Central memory CD4-positive, alpha-beta T cell (primary cell): Measurements from ENCODE around the gene LRRC10B.

Experiments
- DNase-seq: peaks from one replicate; pipeline ENCODE4 v3.0.0; 2022

LRRC10B gene

GRCh38 chr11:61510166-61510919 is 1.8 kb downstream of the LRRC10B start:
- DNase-seq = no peak

GRCh38 chr11:61510974-61511373 is 2.4 kb downstream of the LRRC10B start:
- no peak for DNase-seq

GRCh38 chr11:61511383-61511782 is 2.8 kb downstream of the LRRC10B start:
- DNase-seq = no peak

- no peak for DNase-seq
Observed at GRCh38 chr11:61512435-61512834, 3.9 kb downstream of the LRRC10B start.

- DNase-seq = no peak
Observed at GRCh38 chr11:61513143-61513765, 4.7 kb downstream of the LRRC10B start.

GRCh38 chr11:61514050-61514917 is 5.7 kb downstream of the LRRC10B start:
- DNase-seq = no peak

GRCh38 chr11:61515686-61516085 is 7.1 kb downstream of the LRRC10B start:
- no peak for DNase-seq

GRCh38 chr11:61516191-61516590 is 7.6 kb downstream of the LRRC10B start:
- DNase-seq = no peak

- DNase-seq = peak; percentile 23
Observed at GRCh38 chr11:61516675-61517572, 8.4 kb downstream of the LRRC10B start.

- no peak for DNase-seq
Observed at GRCh38 chr11:61518032-61518795, 9.7 kb downstream of the LRRC10B start.

GRCh38 chr11:61522881-61523280 is 14.3 kb downstream of the LRRC10B start:
- DNase-seq = no peak

- no peak for DNase-seq
Observed at GRCh38 chr11:61524446-61524845, 15.9 kb downstream of the LRRC10B start.

- no peak for DNase-seq
Observed at GRCh38 chr11:61524963-61525587, 16.5 kb downstream of the LRRC10B start.

- DNase-seq = no peak
Observed at GRCh38 chr11:61526229-61526628, 17.7 kb downstream of the LRRC10B start.

GRCh38 chr11:61526956-61527731 is 18.6 kb downstream of the LRRC10B start:
- no peak for DNase-seq

GRCh38 chr11:61528114-61528513 is 19.6 kb downstream of the LRRC10B start:
- no peak for DNase-seq

- no peak for DNase-seq
Observed at GRCh38 chr11:61529537-61530225, 21.1 kb downstream of the LRRC10B start.

GRCh38 chr11:61531044-61531443 is 22.5 kb downstream of the LRRC10B start:
- DNase-seq = no peak

GRCh38 chr11:61532134-61533038 is 23.8 kb downstream of the LRRC10B start:
- peak; percentile 22 for DNase-seq
